Choroid plexus epithelial cell (primary cell): Measurements from ENCODE around the gene MRTO4.

Experiments
- DNase-seq: peaks from one replicate; pipeline ENCODE4 v3.0.0-alpha.2; 2010; ENCODE audit warnings: low read depth
- H3K4me3 ChIP-seq: 2 replicates; pipeline ENCODE4 v1.5.1; 2011; ENCODE audit warnings: low read depth, mild to moderate bottlenecking, control low read depth, low read length, moderate library complexity
- CTCF ChIP-seq: conservative IDR thresholded peaks from 2 replicates; pipeline ENCODE4 v1.5.1; 2011; ENCODE audit warnings: low read depth, mild to moderate bottlenecking, control low read depth, inconsistent platforms, low read length, moderate library complexity

The MRTO4 gene

GRCh38 chr1:19309123-19309813 is 57.7 kb downstream of the MRTO4 start:
- peak; percentile 80 for DNase-seq
- no peak for TF ChIP-seq CTCF
- H3K4me3 ChIP-seq = no peak overlapping the region
